MCF 10A (cell line): ENCODE results near the gene OBSCN. TPM values are rescaled to one million over a fixed set of nuclear protein-coding genes. Genes with fewer than 3 reads are reported as not detected.

ENCODE experiments used
- BruUV-seq: library from RNA; stranded (reverse); fragments of 400-500 nt; replicated peaks from 2 replicates; lab custom pipeline; 2021; lab: Mats Ljungman, UMichigan
- CTCF ChIA-PET: fragments of 300-600 bp; sonication (Branson Sonifier 250); formaldehyde crosslinking; extraction: SDS; loops from one replicate; lab custom pipeline; 2021; ENCODE audit warnings: antibody characterized with exemption, inconsistent platforms; lab: Yijun Ruan, JAX
- POLR2A ChIA-PET: fragments of 300-600, 350-650 bp; sonication (Branson Sonifier 250); formaldehyde crosslinking; extraction: SDS; loops from one replicate; lab custom pipeline; 2020; ENCODE audit warnings: antibody characterized with exemption, inconsistent platforms; lab: Yijun Ruan, JAX
- DNase-seq: peaks from one replicate; pipeline ENCODE4 v3.0.0-alpha.2; 2018; ENCODE audit not compliant: unreplicated experiment
- H3K27ac Mint-ChIP-seq: one replicate; pipeline ENCODE4 v1.8.0; 2022; ENCODE audit warnings: mild to moderate bottlenecking, low read depth, mixed read lengths; ENCODE audit not compliant: unreplicated experiment
- H3K27me3 Mint-ChIP-seq: one replicate; pipeline ENCODE4 v1.8.0; 2022; ENCODE audit warnings: mixed read lengths; ENCODE audit not compliant: insufficient read depth, unreplicated experiment
- H3K36me3 Mint-ChIP-seq: one replicate; pipeline ENCODE4 v1.8.0; 2022; ENCODE audit warnings: mild to moderate bottlenecking, moderate library complexity, mixed read lengths; ENCODE audit not compliant: insufficient read depth, unreplicated experiment
- H3K4me1 Mint-ChIP-seq: one replicate; pipeline ENCODE4 v1.8.0; 2022; ENCODE audit warnings: mixed read lengths; ENCODE audit not compliant: insufficient read depth, unreplicated experiment
- H3K4me3 Mint-ChIP-seq: one replicate; pipeline ENCODE4 v1.8.0; 2022; ENCODE audit warnings: mild to moderate bottlenecking, moderate library complexity, mixed read lengths; ENCODE audit not compliant: unreplicated experiment
- H3K9me3 Mint-ChIP-seq: one replicate; pipeline ENCODE4 v1.8.0; 2022; ENCODE audit warnings: mixed read lengths; ENCODE audit not compliant: unreplicated experiment
- intact Hi-C: fragments of 100-400 bp; cut with micrococcal nuclease; formaldehyde crosslinking; loops from 2 replicates; pipeline ENCODE4 v1.14.1; 2022
- total RNA-seq: library from RNA; stranded (reverse); gene quantifications from 2 replicates; pipeline ENCODE4 v1.2.3, GENCODE V29; 2022
- TF ChIP-seq, protein P1 (sequence below): fragments of 200-600 bp; IDR thresholded peaks from one replicate; pipeline ENCODE4 v1.8.0; 2022; ENCODE audit warnings: antibody characterized with exemption, mild to moderate bottlenecking; ENCODE audit not compliant: unreplicated experiment

Gene OBSCN
- total RNA-seq, 1 experiment from 2014 or later, result 22.6 TPM

DNA sequence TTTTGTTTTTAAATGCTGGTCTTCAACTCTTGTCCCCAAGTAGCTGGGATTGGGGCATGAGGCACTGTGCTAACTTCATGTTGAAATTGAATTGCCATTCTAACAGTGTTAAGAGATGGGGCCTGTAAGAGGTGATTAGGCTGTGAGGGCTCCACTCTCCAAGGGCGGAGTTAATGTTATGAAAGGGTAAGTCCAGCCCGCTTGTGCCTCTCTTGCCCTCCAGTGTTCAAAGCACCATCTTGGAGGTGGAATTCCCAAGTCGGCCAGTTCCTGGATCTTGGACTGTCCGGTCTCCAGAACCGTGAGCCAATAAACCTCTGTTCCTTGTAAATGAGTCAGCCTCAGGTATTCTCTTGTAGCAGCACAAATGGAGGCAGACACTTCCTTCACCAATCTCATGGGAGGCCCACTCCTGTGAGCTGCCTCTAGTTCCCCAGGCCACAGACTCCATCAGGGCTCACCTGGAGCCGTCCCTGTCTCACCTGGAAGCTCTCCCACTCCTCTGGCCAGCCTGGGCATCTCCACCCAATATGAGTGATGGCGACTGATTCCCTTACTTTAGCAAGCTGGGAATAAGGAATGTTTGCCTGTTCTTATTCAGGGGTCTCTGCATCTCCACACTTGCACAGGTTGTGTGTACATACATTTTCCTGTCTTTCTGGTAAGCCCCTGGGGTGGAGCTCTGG is 26.7 kb upstream of the OBSCN start:
- intact Hi-C loops, result no loop called here
- H3K4me3 Mint-ChIP-seq, result no peak overlapping the region
- no peaks in the 10 kb centered on the region for H3K27me3 Mint-ChIP-seq
- peaks cover 4% of the 10 kb centered on the region for H3K36me3 Mint-ChIP-seq
- no peaks in the 10 kb centered on the region for H3K4me1 Mint-ChIP-seq
- BruUV-seq, result no TSS peak
- ChIA-PET CTCF (interaction anchor here (0.7 to 1.0 kb wide), 3 partner anchors 13 to 46 kb away, joined by 3 to 6 read pairs (median 3); partner anchors contain the start of gene IBA57), POLR2A (no interaction called here)
- no peak overlapping the region for H3K27ac Mint-ChIP-seq
- DNase-seq, result no peak
- H3K9me3 Mint-ChIP-seq, result no peaks in the 10 kb centered on the region
- TF ChIP-seq, protein P1, sequence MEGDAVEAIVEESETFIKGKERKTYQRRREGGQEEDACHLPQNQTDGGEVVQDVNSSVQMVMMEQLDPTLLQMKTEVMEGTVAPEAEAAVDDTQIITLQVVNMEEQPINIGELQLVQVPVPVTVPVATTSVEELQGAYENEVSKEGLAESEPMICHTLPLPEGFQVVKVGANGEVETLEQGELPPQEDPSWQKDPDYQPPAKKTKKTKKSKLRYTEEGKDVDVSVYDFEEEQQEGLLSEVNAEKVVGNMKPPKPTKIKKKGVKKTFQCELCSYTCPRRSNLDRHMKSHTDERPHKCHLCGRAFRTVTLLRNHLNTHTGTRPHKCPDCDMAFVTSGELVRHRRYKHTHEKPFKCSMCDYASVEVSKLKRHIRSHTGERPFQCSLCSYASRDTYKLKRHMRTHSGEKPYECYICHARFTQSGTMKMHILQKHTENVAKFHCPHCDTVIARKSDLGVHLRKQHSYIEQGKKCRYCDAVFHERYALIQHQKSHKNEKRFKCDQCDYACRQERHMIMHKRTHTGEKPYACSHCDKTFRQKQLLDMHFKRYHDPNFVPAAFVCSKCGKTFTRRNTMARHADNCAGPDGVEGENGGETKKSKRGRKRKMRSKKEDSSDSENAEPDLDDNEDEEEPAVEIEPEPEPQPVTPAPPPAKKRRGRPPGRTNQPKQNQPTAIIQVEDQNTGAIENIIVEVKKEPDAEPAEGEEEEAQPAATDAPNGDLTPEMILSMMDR, result no peak

DNA sequence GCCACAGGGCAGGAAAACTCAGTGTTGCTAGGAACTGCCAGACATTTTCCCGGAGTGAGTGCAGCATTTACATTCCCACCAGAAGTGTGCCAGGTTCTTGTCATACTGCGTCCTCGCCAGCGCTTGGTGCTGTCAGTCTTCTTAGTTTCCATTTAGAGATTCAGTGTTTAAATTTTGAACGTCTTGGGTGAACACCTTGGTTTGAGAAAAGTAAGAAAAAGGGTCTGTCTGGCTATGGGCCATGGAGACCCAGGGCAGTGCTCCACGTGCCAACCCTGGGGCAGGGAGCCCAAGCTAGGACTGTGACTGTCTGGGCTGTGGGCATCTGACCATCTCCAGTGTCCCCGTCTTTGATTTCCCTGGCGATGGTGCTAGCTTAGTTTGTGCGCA is 26.2 kb upstream of the OBSCN start:
- peaks cover 4% of the 10 kb centered on the region for H3K36me3 Mint-ChIP-seq
- no peaks in the 10 kb centered on the region for H3K4me1 Mint-ChIP-seq
- TF ChIP-seq, protein P1, result no peak
- no peak for DNase-seq
- no peak overlapping the region for H3K27ac Mint-ChIP-seq
- no TSS peak for BruUV-seq
- ChIA-PET CTCF (interaction anchor here (0.7 to 1.0 kb wide), 4 partner anchors 9 to 15 kb away, joined by 3 to 6 read pairs (median 3); partner anchors contain the start of gene IBA57), POLR2A (interaction anchor here (0.6 kb wide), 1 partner anchor 63 kb away, joined by 3 read pairs; no protein-coding TSS in a partner anchor)
- H3K27me3 Mint-ChIP-seq, result no peaks in the 10 kb centered on the region
- H3K9me3 Mint-ChIP-seq, result no peaks in the 10 kb centered on the region
- intact Hi-C loops, result no loop called here
- H3K4me3 Mint-ChIP-seq, result no peak overlapping the region

DNA sequence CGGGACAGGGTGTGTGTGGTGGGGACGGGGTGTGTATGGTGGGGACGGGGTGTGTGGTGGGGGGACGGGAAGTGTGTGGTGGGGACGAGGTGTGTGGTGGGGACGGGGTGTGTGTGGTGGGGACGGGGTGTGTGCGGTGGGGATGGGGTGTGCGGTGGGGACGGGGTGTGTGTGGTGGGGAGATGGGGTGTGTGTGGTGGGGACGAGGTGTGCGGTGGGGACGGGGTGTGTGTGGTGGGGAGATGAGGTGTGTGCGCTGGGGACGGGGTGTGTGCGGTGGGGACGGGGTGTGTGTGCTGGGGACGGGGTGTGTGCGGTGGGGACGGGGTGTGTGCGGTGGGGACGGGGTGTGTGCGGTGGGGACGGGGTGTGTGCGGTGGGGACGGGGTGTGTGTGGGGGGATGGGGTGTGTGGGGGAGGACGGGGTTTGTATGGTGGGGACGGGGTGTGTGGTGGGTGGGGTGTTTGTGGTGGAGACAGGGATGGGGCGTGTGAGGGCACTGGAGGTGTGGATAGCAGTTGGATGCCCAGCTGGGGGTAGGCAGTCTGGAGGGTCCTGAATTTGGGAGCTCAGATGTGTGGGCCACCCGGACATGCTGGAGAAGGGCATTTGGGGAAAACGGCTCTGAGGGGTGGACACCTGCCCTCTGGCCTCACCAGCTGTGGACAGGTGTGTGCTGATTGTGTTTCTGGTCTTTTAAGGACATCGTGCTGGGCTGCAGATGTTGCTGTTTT is 25.4 kb upstream of the OBSCN start:
- no TSS peak for BruUV-seq
- ChIA-PET CTCF (interaction anchor here (0.7 to 1.0 kb wide), 2 partner anchors 9 to 10 kb away, joined by 3 read pairs; no protein-coding TSS in a partner anchor), POLR2A (interaction anchor here (0.6 kb wide), 1 partner anchor 64 kb away, joined by 3 read pairs; no protein-coding TSS in a partner anchor)
- H3K27me3 Mint-ChIP-seq, result no peaks in the 10 kb centered on the region
- TF ChIP-seq, protein P1, result no peak
- peaks cover 4% of the 10 kb centered on the region for H3K36me3 Mint-ChIP-seq
- no peak for DNase-seq
- H3K4me3 Mint-ChIP-seq, result no peak overlapping the region
- H3K9me3 Mint-ChIP-seq, result no peaks in the 10 kb centered on the region
- intact Hi-C loops, result no loop called here
- H3K4me1 Mint-ChIP-seq, result no peaks in the 10 kb centered on the region
- no peak overlapping the region for H3K27ac Mint-ChIP-seq

DNA sequence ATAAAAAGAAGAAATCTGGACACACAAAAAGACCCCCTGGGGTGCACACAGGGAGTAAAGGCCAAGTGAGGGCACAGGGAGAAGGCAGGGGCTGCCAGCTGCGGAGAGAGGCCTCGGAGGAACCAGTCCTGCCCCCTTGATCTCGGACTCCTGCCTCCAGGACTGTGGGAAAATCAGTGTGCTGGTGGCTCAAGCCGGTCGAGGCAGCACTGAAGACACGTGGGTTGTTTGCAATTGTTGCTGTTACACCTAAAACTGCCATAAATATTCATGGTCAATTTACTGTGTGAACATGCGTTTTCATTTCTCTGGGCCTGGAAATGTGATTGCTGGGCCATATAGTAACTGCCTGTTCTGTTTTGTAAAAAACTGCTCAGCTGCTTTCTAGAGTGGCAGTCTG is 23.7 kb upstream of the OBSCN start:
- H3K4me3 Mint-ChIP-seq, result no peak overlapping the region
- intact Hi-C loops, result no loop called here
- no peak for DNase-seq
- no peaks in the 10 kb centered on the region for H3K36me3 Mint-ChIP-seq
- H3K27ac Mint-ChIP-seq, result no peak overlapping the region
- no peaks in the 10 kb centered on the region for H3K27me3 Mint-ChIP-seq
- H3K9me3 Mint-ChIP-seq, result peaks cover 16% of the 10 kb centered on the region
- ChIA-PET CTCF (no interaction called here), POLR2A (no interaction called here)
- H3K4me1 Mint-ChIP-seq, result no peaks in the 10 kb centered on the region
- no TSS peak for BruUV-seq
- TF ChIP-seq, protein P1, result no peak
